GM21825 (cell line): ENCODE data around the gene ARR3.
"Not testable (repeated sequence)": the region's sequence is repeated elsewhere in the genome, so short reads cannot be mapped to it uniquely, and the experiment has no call there.

ENCODE experiments used
- ATAC-seq: cut with Tn5 transposase; IDR thresholded peaks from one replicate; pipeline ENCODE4 v1.9.1; 2021; ENCODE audit warnings: mild to moderate bottlenecking, moderate library complexity; ENCODE audit not compliant: unreplicated experiment

Gene ARR3

DNA sequence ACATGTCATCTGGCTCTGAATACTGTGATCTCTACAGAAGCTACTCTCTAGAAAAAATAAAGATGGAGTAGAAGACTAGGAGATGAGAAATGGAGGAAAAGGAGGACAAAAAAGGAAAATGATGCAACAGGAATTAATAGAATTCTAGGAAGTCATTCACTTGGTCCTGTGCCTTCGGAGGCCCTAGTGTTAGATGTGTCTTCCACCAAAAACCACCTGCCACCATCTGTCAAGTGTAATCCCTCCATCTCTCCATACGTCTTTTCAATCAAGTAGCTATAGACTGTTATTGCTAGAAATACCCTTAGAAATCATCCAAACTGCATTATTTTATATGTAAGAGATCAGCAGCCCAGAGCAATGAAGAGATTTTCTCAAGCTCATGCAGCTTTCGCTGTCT, 10.9 kb downstream of the ARR3 start:
- ATAC-seq = no peak

DNA sequence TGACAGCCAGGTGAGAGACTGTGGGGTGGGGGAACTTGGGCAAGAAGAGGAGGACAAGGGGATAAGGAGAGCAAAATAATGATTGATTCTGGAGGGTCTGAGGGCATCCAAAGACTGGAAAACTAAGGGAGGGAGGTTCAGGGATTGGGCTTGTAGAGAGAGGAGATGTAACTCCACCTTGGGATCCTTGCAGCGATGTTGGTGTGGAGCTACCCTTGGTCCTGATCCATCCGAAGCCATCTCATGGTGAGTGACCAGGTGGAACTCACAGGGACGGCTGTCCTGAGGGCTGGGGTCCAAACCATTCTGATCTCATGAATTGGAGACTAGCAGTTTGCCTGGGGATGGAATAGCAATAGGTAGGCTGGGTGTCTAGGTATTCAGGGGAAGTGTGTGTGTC, 12.4 kb downstream of the ARR3 start:
- no peak for ATAC-seq

GRCh38 chrX:70281951-70282350, 13.8 kb downstream of the ARR3 start, which contains the start of gene RAB41:
TSS of gene RAB41 (plus strand) at chrX:70282172. CDS start at chrX:70282218, 46 bp downstream.
- ATAC-seq = no peak

DNA sequence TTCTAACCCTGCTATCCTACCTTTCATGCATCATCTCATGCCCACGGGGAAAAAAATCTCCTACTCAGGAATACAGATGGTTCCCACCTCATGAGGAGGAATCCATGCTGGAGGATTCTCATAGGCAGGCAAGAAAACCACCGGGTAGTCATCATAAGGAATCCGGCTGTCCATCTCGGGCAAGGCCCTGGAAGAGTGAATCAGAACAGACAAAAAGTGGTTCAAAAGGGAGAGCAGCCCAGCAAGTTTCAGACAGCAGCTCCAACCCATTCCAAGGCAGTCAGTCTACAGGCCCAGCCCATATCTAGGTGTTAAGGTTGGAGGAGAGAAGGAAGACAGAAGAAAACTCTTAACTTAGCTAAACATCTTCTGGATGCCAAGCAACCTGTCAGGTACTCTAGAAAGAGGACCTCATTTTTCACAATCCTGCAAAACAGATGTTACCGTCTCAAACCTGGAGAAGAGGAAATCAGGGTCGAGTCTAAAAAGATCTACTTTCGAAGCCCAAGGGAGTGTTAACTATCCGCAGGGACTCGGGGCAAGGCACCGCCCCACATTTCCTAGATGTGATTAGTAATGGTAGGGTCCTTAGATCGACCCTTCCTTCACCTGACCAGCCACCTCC, 21.1 kb downstream of the ARR3 start:
- no peak for ATAC-seq

DNA sequence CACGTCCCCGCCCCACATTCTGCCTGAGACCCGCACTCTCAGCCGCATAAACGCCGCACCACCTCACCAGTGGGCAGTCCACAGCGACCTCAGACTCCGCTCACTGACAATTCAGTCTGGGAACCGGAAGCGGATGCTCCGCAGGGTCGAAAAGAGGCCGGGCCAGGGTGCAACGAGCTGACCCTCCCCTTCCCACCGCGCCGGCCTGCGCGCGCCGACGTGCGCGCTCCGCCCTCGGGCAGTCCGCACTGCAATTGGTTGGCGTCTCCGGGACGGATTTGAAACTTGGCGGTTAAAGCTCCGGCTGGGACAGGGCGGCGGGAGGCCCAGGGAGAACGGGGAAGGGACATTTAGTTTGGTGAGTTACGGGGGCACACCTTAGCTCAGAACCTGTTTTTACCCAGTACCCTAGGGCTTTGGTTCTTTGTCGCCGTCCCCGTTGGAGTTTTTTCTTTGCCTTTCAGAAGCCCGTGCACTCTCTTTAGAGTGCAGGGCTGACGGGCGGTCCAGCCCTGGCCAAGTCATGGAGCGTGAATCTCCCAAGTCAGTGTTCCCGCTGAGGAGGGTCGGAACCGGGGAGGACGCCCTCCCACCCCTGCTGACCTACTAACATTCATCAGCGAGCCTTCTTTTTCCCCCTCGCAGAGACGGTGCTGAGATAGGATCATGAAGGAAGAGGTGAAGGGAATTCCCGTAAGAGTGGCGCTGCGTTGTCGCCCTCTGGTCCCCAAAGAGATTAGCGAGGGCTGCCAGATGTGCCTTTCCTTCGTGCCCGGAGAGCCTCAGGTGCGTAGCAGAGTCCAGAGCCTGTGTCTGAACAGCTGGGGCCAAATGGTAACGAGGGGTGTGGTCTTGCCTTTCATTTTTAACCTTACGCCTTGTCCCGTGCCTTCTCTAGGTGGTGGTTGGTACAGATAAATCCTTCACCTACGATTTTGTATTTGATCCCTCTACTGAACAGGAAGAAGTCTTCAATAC, 21.9 kb downstream of the ARR3 start, which contains the start of the genes KIF4A and PDZD11:
Gene KIF4A (plus strand): TSS at position 312 of the 978 bp plus-strand sequence. CDS start 355 bp downstream, at position 667.
Gene PDZD11 (minus strand): TSS at position 135 of the 978 bp plus-strand sequence. CDS start 586 bp downstream, outside the sequence.
- ATAC-seq = peak; percentile 98

DNA sequence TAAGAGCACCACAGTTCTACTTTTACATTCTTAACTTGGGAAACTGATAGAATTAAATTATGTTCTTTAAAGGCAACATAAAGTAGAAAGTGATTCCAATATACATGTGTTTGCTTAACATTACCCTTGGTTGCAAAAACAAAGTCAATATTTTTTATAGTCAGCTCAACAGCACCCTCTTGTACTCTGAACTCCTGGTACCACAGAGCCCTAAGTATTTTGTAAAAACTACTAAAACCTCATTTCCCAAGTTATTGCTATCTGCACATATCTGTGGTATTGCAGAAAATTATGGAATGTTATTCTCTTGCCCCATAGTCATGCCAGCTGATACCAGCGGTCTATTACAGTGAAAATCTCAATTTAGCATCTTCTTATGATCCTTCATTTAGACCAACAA, 24.7 kb downstream of the ARR3 start:
- ATAC-seq = no peak

GRCh38 chrX:70293621-70294020, 25.5 kb downstream of the ARR3 start:
- no peak for ATAC-seq

DNA sequence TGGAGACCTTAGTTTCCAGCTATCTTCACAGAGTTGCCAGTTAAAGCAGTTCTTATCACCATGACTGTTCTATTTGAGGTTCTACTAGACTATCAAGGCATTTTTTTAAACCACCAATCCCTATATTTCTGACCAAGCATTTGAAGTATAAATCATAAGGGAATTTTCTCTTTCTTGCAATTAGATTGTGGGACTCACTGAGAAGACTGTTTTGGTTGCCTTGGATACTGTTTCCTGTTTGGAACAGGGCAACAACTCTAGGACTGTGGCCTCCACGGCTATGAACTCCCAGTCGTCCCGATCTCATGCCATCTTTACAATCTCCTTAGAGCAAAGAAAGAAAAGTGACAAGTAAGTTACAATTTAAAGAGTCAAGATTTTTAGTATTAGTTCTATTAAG, 33.6 kb downstream of the ARR3 start:
- no peak for ATAC-seq

- no peak for ATAC-seq
Observed at GRCh38 chrX:70313503-70313902, 45.4 kb downstream of the ARR3 start.

GRCh38 chrX:70322784-70323183, 54.6 kb downstream of the ARR3 start:
- no peak for ATAC-seq

DNA sequence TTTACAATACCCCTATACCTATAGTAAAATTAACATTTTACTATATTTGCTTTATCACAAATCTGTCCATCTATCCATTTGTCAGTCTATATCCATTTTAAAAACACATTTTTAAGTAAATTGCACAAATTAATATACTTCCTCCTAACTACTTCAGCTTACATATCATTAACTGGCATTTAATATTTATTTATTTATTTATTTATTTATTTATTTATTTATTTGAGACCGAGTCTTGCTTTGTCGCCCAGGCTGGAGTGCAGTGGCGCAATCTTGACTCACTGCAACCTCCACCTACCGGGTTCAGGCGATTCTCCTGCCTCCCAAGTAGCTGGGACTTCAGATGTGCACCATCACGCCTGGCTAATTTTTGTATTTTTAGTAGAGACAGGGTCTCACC, 55.5 kb downstream of the ARR3 start:
- not testable (repeated sequence) for ATAC-seq

- ATAC-seq = no peak
Observed at GRCh38 chrX:70324326-70324725, 56.2 kb downstream of the ARR3 start.

DNA sequence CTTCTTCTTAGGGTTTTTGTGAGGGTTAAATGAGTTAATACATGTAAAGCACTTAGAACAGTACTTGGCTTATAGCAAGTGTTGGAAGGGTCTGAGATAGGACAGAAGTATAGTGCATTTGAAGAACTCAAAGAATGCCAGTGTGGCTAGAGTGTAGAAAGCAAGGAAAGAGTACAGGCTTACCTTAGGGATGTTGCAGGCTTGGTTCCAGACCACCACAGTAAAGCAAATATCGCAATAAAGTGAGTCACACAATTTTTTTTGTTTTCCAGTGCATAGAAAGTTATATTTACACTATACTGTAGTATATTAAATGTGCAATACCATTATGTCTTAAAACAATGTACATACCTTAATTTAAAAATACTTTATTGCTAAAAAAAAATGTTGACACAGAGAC, 63.0 kb downstream of the ARR3 start:
- no peak for ATAC-seq
